LoVo (cell line): ENCODE data around the gene ZDHHC4.
"Not testable (repeated sequence)": the region's sequence is repeated elsewhere in the genome, so short reads cannot be mapped to it uniquely, and the experiment has no call there.

Experiments used
- DNase-seq: peaks from one replicate; pipeline ENCODE4 v3.0.0-alpha.2; 2016; ENCODE audit warnings: low spot score

ZDHHC4 gene

DNA sequence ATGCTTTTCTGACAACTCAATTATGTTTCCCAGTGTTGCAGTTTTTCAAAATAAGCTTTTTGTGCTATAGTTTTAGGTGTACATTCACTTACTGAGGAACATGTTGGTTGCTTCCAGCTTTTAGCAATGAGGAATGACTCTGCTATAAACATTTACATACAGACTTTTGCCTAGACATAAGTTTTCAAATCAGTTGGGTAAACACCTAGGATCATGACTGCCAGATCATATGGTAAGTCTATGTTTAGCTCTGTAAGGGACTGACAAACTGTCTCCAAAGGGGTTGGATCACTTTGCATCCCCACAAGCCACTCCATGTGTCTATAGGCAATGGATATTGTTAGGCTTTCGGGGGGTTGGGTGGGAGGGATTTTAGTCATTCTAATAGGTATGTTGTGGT is 15.1 kb upstream of the ZDHHC4 start:
- DNase-seq = no peak

DNA sequence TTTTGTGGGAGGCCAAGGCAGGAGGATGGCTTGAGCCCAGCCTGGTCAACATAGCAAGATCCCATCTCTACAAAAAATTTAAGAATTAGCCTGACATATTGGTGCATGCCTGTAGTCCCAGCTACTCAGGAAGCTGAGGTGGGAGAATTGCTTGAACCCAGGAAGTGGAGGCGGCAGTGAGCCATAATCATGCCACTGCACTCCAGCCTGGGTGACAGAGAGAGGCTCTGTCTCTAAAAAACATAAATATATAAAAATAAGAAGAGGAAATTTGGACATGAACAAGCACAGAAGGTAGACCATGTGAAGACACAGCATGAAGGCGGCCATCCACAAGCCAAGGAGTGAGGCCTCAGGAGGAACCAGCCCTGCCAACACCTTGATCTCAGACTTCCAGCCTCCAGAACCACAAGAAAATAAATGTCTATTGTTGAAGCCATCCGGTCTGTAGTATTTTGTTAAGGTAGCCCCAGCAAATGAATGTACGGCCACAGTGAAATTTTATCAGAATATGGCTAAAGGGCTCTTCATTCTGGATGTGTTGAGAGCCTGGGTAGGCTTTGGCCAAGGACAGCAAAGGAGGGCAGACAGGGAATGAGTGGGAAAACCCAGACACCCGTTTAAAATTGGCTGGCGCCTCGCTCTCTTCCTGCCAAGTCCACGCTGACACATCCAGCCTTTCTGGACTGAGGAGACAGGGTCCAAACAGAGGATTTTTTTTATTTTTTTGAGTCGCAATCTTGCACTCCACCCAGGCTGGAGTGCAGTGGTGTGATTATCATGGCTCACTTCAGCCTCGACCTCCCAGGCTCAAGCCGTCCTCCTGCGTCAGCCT is 13.1 kb upstream of the ZDHHC4 start:
- no peak for DNase-seq

DNA sequence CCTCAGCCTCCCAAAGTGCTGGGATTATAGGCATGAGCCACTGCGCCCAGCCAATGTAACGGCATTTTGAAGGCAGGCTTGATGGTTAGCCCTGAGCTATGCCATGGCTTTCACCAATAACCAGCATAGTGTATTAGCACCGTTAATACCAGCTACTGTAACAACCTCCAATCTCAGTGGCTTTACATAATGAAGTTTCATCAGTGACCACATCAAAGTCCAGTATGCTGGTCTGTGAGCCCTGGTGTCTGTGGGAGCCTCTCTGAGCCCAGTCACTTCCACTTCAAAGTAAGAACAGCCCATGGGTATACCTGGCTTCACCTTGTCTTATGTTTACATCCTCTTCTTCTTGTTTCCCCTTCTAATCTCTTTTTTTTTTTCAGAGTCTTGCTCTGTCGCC is 11.6 kb upstream of the ZDHHC4 start:
- no peak for DNase-seq

DNA sequence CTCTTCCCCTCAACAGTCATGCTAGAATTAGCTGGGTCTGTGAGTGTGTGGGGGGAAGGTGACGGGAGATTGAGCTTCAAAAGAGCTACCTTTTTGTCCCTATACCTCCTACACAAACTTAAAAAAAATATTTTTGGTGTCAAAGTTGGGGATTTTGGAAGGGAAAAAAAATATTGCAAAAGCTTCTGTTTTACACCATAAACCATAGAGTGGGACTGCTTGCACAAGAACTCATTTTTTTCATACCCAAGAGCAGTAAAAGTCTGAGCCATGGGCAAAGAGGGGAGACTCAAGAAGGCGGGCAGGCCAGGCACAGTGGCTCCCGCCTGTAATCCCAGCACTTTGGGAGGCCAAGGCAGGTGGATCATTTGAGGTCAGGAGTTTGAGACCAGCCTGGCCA is 9.4 kb upstream of the ZDHHC4 start:
- DNase-seq = no peak

DNA sequence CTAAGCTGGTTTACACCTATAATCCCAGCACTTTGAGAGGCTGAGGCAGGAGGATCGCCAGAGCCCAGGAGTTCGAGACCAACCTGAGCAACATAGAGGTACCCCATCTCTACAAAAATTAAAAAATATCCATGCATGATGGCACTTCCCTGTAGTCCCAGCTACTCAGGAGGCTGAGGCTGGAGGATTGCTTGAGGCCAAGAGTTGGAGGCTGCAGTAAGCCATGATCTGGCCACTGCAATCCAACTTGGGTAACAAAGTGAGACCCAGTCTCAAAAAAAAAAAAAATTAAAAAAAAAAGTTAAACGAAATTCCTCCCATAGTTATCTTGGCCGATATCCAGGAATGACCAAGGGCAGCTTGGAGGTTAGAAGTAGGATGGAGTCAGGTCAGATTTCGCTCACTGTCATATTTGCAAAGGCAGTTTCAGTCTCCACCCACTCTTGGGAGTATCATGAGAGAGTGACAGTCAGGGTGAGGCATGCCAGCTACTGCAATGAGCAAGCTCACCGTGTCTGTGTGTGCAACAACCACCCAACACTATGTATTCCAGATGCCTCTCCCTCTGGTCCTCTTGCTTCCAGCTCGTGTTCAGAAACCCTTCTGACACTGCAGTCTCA is 6.0 kb upstream of the ZDHHC4 start:
- DNase-seq = no peak

DNA sequence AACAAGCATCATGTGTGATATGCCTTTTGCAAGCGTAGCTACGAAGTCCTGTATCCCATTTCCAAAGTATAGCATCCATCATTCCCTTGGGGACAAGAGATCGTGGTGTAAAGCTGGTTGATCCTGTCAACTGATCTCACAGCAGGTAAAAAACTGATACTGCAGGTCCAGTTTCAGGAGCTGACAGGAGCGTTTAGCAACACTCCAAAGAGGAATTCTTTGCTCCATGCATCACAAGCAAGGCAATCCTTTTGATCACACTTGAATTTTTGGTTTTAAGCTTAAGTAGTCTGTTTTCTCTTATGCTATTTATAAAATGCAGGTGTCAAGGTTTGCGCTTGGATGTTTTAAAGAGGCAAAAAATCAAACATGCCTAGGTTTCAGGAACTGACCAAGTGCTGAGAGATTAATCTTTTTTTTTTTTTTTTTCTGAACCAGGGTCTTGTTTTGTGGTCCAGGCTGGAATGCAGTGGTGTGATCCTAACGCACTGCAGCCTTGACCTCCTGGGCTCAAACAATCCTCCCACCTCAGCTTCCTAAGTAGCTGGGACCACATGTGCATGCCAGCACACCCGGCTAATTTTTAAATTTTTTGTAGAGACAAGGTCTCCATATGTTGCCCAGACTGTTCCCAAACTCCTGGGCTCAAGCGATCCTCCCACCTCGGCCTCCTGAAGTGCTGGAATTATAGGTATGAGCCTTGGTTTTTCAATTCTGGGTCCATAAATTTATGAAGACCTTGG is 1.8 kb upstream of the ZDHHC4 start:
- DNase-seq = no peak

DNA sequence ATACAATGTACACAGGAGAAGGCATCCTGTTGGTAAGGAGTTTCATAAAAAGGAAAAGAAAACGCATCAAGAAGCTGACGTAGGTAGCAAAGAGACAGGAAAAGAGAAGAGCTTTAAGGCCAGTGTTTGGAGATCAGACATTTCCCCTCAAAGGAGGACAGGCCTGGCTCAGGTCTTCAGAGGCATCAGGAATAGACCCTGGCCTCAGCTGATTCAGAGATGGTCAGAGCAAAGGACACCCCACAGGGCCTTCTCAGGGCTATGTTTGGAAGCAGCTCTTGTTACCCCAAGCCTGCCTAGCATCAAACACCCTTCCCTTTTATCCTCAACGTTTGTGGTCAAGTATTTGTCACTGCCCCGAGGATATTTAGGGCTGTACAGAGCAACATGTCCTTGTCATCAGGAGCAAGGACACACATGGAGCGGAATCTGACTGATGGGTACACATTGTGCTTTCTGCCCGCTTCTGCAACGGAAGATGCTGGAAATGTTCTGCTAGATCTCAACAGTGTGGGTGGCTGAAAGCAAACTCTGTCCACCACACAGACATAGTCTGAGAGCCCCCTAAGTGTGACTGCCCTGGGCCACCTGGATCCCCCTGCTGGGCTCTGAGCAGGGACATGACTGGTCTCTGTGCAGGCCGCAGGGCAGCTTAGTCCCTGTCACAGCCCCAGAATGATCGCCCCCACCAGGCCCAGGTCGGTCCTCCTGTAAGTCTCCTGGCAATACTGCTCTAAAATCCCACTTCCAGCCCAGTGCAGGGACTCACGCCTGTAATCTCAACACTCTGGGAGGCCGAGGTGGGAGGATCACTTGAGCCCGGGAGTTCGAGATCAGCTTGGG is 1.0 kb upstream of the ZDHHC4 start:
- no peak for DNase-seq

DNA sequence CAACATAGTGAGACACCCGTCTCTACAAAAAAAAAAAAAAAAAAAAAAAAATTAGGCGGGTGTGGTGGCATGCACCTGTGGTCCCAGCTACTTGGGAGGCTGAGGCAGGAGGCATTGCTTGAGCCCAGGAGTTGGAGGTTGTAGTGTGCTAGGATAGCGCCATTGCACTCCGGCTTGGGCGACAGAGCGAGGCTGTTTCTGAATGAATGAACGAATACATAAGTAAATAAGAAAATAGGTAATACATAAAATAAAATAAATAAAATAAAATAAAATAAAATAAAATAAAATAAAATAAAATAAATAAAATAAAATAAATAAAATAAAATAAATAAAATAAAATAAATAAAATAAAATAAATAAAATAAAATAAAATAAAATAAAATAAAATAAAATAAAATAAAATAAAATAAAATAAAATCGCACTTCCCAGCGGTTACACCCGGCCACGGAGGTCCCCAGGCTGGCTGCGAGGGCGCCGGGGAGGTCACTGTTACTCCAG is 336 bp upstream of the ZDHHC4 start:
- DNase-seq = not testable (repeated sequence)

DNA sequence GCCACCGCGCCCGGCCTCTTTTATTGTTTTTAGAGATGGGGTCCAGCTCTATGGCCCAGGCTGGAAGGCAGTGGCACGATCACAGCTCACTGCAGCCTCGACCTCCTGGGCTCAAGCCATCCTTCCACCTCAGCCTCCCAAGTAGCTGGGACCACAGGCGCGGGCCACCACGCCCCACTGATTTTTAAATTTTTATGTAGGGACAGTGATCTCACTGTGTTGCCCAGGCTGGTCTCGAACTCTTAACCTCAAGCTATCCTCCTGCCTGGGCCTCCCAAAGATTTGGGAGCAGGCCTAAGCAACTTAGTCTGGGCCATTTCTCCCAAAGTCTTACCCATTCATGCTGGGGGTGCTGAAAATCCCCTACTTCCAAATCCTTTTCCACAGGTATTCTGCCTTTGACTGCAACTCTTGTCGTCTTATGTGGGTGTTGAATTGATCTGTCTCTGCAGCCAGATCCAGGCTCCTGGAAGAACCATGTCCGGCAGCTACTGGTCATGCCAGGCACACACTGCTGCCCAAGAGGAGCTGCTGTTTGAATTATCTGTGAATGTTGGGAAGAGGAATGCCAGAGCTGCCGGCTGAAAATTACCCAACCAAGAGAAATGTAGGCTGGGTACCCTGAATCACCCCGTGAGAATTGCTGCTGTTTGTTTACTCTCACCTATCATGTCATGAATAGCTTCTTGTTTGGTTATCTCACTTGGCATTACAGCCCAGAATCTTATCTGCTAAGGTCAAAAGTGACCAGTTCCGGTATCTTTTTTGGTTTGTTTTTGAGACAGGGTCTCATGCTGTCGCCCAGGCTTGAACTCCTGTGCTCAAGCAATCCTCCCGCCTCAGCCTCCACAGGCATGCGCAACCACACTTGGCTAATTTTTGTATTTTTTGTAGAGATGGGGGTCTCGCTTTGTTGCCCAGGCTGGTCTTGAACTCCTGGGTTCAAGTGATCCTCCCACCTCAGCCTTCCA is 1.1 kb downstream of the ZDHHC4 start:
- no peak for DNase-seq

DNA sequence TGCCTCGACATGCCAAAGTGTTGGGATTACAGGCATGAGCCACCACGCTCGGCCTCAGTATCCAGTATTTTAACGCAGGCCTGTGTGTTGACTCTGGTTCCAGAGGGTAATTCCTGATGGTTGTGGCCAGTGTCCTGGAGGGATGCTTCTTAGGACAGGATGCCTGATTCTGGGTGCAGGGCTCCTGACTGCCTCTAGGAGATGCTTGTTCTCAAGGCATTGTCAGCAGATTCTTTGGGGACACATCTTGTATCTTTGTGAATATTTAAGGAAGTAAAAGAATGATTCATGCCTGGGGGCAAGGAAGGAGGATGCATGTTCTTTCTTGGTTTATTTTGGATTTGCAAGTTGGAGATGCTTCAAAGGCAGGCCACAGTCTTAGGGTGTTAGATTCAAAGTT is 2.2 kb downstream of the ZDHHC4 start:
- no peak for DNase-seq

DNA sequence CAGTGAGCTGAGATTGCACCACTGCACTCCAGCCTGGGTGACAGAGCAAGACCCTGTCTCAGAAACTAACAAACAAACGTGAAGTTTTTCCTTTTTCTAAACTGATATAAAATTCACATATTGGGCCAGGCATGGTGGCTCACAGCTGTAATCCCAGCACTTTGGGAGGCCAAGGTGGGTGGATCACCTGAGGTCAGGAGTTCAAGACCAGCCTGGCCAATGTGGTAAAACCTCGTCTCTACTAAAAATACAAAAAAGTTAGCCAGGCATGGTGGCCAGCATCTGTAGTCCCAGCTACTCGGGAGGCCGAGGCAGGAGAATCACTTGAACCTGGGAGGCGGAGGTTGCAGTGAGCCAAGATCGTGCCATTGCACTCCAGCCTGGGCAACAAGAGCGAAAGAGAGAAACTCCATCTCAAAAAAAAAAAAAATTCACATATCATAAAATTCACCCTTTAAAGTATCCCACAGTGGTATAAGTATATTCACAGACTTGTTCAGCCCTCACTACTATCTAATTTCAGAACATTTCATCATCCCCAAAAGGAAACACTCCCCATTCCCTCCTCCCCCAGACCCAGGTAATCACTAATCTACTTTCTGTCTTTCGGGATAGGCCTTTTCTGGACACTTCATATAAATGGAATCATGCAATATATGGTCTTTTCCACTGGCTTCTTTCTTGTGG is 8.6 kb downstream of the ZDHHC4 start:
- DNase-seq = not testable (repeated sequence)

DNA sequence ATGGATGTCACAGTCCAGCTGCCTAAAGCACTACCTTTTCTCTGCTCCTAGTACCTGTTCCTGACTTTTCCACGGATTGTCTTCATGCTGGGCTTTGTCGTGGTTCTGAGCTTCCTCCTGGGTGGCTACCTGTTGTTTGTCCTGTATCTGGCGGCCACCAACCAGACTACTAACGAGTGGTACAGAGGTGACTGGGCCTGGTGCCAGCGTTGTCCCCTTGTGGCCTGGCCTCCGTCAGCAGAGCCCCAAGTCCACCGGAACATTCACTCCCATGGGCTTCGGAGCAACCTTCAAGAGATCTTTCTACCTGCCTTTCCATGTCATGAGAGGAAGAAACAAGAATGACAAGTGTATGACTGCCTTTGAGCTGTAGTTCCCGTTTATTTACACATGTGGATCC is 11.3 kb downstream of the ZDHHC4 start:
- DNase-seq = no peak

DNA sequence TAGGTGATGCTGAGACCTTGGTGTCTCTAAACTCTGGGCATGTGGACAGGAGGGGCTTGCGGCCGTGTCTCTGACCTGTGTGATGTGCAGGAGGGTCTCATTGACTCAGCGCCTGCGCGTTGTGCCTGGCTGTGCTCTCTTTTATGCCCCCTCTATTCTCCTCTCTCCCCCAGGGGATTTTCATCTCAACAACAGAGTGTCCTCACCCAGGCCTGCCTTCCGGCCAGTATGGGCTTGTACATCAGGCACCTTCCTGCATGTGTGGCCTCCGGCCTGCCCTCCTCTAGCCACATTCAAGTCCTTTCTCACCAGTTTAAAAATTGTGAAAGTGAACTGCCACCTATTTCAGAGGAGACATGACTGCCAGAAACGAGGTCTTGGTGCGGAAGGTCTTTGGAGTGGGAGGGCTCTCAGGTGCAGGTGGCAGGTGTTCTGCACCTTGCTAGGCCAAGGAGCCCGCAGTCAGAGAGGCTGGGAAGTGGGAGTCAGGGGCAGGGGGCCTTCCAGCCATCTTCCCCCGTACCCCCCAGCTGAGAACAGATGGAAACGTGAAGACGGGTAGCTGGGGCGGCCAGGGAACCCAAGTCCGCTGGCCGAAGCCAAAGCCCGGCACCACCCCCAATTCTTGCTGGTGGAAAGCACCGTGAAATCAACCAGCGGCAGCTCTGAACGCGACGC is 12.0 kb downstream of the ZDHHC4 start:
- no peak for DNase-seq

DNA sequence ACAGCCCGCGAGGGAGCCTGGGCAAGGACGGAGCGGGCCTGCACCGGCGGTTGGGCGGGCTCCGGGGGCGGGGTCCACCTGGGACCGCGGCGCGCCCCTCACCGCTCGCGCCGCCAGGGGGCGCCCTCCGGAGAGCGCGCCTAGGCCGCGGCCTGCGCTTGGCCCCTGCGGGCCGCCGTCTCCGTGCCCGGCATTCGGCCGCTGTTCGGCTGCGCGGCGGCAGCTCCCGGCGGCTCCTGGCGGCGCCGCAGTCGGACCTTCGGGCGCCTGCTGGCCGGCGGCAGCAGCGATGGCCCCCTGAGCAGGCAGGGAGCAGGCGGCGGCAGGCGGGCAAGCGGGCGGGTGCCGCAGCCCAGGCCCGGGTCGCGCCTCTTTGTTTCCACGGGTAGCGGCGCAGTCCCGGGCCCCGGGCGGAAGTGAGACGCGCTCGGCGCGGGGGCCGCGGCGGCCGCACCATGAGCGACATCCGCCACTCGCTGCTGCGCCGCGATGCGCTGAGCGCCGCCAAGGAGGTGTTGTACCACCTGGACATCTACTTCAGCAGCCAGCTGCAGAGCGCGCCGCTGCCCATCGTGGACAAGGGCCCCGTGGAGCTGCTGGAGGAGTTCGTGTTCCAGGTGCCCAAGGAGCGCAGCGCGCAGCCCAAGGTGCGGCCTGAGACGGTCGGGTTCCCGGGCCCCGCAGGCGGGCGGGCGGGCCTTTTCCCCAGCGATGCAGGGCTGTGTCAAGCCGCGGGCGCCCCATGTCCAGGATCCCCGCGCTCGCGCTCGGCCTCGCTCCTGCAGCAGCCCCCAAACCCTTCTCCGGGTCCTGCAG is 12.8 kb downstream of the ZDHHC4 start, which contains the start of gene INTS15:
Gene INTS15 (plus strand): TSS at position 193 of the 816 bp plus-strand sequence. CDS start 263 bp downstream, at position 456.
- peak; percentile 94 for DNase-seq

DNA sequence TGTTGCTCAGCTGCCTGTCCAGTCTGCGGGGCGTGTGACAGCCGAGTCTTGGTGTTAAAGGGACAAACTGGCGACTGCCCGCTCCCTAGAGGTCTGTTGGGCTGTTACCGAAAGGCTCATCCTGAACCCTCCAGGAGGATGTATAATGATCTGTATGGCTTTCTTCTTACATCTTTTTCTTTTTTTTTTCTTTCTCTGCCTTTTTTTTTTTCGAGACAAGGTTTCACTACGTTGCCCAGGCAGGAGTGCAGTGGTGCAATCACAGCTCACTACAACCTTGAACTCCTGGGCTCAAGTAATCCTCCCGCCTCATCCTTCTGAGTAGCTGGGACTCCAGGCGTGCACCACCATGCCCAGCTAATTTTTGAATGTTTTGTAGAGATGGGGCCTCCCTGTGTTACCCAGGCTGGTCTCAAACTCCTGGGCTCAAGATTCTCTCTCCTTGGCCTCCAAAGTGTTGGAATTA is 13.4 kb downstream of the ZDHHC4 start:
- no peak for DNase-seq

DNA sequence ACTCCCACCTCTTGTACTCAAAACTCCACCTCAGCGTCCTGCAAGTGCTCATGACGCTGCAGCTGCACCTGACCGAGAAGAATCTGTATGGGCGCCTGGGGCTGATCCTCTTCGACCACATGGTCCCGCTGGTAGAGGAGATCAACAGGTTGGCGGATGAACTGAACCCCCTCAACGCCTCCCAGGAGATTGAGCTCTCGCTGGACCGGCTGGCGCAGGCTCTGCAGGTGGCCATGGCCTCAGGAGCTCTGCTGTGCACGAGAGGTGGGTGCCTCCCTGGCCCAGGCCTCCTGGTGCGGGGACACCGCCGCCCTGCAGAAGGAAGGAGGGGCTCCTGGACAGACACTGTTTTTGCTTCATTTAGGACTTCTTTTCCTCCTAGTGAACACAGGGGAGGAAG is 22.8 kb downstream of the ZDHHC4 start:
- DNase-seq = no peak

DNA sequence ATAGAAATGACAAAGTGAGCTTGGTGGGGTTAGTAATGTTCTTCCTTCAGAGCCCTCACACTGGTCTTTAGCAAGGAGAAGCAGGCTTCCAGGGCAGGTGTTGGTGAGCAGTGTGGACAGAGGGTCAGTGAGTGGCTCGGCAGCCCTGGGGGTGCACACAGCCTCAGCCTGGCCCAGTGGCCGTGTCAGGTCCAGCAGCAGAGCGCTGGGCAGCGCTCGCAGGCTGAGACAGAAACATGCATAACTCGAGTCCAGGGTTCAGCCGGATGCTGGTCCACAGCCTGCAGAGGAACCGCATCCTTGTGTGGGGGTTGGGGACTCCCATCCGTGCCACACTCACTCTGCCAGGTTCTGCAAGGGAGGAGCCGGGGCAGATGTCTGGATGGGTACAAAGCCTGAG is 27.2 kb downstream of the ZDHHC4 start:
- DNase-seq = no peak

DNA sequence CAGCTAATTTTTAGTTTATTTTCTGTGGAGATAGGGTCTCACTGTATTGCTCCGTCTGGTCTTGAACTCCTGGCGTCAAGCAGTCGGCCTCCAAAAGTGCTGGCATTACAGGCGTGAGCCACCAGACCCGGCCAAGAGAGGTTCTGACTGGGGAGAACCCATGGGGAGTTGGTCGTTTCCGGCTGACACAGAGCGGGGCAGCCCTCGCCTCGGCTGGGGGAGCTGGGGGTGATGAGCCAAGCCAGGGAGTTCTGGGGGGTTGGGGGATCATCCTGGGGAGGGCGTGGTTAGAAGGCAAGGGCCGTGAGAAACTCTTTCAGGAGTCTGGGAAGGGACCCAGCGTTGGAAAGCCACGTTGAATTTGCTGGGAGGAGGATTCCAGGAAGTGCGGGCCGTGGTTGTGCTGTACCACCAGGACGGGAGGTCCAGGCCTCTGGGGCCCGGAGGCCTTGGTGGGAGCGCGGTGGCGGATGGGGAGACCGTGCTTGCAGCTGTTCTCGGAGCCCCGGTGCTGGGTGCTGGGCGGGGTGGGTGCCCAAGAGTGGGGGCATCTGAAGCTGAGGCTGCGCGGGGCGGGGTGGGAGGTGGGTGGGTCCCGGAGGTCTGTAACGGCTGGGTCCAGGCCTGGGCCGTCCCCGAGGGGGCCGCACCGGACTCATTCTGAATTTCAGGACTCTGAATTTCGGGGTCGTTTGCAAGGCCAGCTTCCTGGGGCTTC is 29.8 kb downstream of the ZDHHC4 start:
- DNase-seq = no peak
